Stimulated activated CD4-positive, alpha-beta T cell treated with anti-CD3 and anti-CD28 coated beads, Interleukin-12 subunit alpha, Interleukin-12 subunit beta, amount 100 ng/mL, for 4 hours (primary cell): ENCODE data around the gene CHST12.

Experiments
- DNase-seq: peaks from one replicate; pipeline ENCODE4 v3.0.0-alpha.2; 2020

Gene CHST12

GRCh38 chr7:2483494-2483893, 80.1 kb downstream of the CHST12 start:
- no peak for DNase-seq

GRCh38 chr7:2484868-2485267, 81.5 kb downstream of the CHST12 start:
- DNase-seq: no peak

DNA sequence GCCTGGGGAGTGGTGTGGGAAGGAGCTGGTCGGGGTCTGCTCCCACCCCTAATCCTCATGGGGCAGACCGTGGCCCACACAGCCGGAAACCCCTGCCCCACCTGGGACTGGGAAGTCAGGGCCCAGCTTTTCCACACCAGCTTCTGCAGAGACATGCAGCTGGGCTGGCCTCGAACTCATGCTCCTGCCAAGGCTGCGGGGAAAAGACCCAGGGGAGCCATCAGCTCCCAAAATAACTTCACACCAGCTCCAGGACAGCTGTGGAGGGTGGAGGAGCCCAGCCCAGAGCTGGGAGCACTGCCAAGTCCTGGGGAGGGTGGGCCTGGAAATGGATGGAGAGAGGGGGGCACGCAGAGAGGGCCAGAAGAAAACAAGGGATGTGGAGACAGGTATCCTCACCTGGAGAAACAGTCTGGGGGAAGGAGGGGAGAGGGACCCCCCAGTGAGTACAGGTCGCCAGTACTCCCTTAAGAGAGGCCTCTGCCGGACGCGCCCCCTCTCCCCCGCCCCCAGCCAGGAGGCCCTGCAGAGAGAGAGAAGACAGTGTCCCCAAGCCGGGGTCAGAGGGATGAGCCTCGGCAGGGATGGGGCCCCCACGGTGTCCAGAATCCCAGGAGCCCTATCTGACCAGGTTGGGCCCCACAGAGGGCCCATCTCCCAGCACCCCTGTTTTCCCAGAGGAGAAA, 84.3 kb downstream of the CHST12 start:
- DNase-seq: no peak

DNA sequence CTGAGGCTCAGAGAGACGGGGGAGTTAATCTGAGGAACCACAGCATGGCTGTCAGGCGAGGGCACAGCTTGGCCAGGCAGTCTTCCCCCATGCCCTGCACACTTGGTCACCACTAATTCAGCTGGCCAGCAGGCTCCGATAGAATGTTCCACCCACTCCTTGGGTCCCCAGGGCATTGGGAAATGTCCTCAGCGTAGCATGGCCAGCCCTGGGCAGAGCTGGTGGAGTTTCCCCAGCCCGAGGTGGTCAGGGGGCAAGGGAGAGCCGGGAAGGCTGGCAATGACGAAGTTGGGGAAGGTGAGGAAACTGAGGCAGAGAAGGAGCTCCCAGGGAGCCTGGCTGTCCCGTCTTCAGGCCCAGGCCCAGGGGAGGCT, 84.8 kb downstream of the CHST12 start:
- no peak for DNase-seq

- no peak for DNase-seq
Observed at GRCh38 chr7:2488681-2489080, 85.3 kb downstream of the CHST12 start.

GRCh38 chr7:2490181-2490651, 86.8 kb downstream of the CHST12 start:
- no peak for DNase-seq

GRCh38 chr7:2492038-2492437, 88.6 kb downstream of the CHST12 start:
- no peak for DNase-seq

- DNase-seq: no peak
Observed at GRCh38 chr7:2493205-2494164, 90.1 kb downstream of the CHST12 start.

GRCh38 chr7:2494191-2495130, 91.0 kb downstream of the CHST12 start:
- DNase-seq: no peak

DNA sequence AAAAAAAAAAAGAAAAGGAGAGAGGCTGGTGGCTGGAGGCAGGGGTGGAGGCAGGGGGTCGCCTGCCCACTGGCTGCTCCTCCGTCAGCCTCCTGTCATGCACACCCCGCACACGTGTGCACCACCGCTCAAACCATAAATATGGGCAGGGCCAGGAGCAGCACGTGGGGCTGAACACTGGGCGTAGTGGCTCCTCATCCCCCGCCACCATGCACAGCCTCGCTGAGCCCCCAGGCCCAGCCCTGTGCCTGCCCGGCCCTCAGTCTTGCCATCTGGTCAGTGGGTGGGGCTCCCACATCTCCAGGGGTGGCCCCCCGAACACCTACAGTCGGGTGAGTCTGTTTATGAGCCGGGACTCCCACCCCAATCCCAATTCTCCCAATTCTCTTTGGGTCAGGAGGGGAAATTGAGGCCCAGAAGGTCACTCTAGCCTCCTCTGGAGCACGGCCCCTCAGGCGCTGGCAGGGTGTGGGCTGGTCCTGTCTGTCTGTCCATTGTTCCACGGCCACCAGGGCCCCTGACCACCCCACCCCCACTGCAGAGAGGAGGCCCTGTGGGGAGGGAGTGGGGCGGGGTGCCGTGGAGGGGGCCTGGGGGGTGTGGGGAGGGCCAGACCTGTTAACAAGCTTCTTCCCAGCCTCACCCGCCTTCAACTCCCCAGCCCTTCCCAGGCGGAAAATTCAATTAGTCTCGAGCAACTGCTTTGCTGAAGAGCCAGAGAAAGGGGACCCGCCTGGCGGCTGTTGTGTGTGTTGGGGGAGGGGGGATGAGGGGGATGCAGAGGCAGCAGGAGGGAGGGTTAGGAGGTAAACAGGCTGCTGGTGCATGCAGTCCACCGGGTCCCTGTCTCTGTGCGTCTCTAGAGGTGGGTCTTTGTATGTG, 92.2 kb downstream of the CHST12 start:
- DNase-seq: no peak

GRCh38 chr7:2496375-2496774, 93.0 kb downstream of the CHST12 start:
- DNase-seq: no peak

- no peak for DNase-seq
Observed at GRCh38 chr7:2497065-2497464, 93.7 kb downstream of the CHST12 start.

DNA sequence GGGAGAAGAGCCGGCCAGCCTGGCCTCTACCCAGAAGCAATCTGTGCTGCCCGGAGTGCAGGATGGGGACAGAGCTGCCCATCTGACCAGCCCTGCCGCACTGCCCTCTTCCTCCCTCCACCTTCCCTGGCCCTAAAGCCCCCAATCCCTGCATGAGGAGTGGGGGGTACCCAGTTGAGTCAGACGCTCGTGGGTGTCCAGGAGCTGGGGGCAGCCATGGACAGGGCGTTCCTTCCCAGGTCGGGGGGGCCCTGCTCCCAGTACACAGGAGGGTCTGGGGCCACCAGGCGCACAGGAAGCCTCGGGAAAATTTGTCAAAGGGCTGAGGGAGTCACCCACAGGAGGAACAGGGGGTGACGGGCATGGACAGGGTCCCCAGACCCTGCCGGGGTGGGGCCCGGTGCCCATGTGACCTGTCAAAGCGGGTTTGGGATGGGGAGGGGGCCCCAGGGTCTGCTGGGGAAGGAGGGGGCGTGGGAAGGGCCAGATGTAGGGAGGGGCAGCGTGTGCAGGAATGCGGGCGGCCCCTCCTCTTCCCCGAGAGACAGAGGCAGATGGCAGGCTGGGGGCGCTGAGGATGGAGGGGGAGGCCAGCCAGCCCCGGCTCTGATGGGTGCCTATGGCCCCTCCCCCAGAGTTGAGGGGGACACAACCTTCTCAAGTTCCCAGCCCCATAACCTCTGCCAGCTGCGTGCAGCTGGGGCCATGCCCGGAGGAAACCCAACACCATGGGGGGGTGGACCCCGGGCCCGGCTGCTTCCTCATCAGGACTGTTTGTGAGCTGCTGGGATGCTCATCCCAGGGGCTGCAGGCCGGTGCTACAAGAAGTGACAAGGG, 94.3 kb downstream of the CHST12 start:
- DNase-seq: no peak
